Measurements from ENCODE around the gene NAV3. TPM values are rescaled to one million over a fixed set of nuclear protein-coding genes. Genes with fewer than 3 reads are reported as not detected.
A peak's percentile ranks its signal among the peaks of the same experiment; 100 is the strongest.

The NAV3 gene
- total RNA-seq, 1 donor: 121 TPM

DNA sequence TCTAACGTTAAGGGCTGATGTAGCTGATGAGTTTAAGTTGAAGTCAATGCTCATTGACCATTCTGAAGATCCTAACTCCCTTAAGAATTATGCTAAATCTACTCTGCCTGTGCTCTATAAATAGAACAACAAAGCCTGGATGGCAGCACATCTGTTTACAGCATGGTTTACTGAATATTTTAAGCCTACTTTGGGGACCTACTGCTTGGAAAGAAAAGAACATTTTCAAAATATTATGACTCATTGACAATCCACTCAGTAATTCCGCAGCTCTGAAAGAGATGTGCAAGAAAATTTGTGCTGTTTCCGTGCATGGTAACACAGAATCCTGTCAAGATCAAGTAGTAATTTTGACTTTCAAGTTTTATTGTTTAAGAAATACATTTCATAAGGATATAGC is 35.0 kb upstream of the NAV3 start:
- DNase-seq (ENCODE audit: low read depth): peak; percentile 9
- H3K4me3 ChIP-seq (ENCODE audit: low read depth, low read length): no peak overlapping the region
- TF ChIP-seq, protein P1, sequence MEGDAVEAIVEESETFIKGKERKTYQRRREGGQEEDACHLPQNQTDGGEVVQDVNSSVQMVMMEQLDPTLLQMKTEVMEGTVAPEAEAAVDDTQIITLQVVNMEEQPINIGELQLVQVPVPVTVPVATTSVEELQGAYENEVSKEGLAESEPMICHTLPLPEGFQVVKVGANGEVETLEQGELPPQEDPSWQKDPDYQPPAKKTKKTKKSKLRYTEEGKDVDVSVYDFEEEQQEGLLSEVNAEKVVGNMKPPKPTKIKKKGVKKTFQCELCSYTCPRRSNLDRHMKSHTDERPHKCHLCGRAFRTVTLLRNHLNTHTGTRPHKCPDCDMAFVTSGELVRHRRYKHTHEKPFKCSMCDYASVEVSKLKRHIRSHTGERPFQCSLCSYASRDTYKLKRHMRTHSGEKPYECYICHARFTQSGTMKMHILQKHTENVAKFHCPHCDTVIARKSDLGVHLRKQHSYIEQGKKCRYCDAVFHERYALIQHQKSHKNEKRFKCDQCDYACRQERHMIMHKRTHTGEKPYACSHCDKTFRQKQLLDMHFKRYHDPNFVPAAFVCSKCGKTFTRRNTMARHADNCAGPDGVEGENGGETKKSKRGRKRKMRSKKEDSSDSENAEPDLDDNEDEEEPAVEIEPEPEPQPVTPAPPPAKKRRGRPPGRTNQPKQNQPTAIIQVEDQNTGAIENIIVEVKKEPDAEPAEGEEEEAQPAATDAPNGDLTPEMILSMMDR (IDR thresholded peaks at IDR 0.05; ENCODE audit: insufficient read depth, low read length): no peak

DNA sequence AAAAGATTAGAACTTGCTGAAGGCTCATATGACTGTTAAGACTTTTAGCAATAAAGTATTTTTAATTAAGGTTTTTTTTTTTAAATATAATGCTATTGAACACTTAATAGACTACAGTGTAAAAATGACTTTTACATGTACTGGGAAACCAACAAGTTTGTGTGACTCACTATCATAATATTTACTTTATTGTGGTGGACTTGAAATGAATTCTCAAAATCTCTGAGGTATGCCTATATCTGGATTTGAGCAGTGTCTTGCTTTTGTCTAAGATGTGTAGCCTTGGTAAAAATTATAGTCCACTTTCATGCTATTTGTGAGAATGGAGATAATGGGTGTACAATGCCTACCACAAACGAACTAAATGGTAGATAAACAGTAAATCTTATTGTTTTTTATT is 33.9 kb upstream of the NAV3 start:
- TF ChIP-seq, protein P1 (IDR thresholded peaks at IDR 0.05; ENCODE audit: insufficient read depth, low read length): no peak
- peak; percentile 64 for DNase-seq (ENCODE audit: low read depth)
- H3K4me3 ChIP-seq (ENCODE audit: low read depth, low read length): no peak overlapping the region

DNA sequence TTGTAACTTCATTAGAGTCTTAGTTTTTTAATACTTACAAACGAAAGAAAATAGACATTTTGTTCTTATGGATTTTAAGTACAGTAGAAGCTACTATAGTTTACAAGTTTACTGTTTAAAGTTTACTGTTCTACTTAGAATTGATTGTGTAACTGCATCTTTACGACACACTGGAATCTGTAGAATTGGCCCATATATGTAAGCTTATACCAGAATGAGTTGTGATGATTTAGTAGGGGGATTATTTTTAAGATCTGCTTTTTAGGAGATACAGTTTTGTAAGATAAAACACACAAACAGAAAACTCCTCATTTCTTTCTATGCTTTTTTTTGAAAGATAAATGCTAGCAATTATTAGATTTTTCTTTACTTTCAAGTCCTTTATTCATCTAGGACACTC is 30.2 kb upstream of the NAV3 start:
- TF ChIP-seq, protein P1 (IDR thresholded peaks at IDR 0.05; ENCODE audit: insufficient read depth, low read length): no peak
- no peak for DNase-seq (ENCODE audit: low read depth)
- no peak overlapping the region for H3K4me3 ChIP-seq (ENCODE audit: low read depth, low read length)

DNA sequence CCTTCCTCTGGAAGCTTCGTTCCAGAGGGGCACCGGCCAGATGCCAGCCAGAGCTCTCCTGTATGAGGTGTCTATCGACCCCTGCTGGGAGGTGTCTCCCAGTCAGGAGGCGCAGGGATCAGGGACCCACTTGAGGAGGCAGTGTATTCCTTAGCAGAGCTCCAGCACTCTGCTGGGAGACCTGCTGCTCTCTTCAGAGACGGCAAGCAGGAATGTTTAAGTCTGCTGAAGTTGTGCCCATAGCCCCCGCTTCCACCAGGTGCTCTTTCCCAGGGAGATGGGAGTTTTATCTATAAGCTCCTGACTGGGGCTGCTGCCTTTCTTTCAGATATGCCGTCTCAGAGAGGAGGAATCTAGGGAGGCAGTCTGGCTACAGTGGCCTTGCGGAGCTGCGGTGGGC is 22.2 kb upstream of the NAV3 start:
- no peak overlapping the region for H3K4me3 ChIP-seq (ENCODE audit: low read depth, low read length)
- no peak for DNase-seq (ENCODE audit: low read depth)
- TF ChIP-seq, protein P1 (IDR thresholded peaks at IDR 0.05; ENCODE audit: insufficient read depth, low read length): no peak

DNA sequence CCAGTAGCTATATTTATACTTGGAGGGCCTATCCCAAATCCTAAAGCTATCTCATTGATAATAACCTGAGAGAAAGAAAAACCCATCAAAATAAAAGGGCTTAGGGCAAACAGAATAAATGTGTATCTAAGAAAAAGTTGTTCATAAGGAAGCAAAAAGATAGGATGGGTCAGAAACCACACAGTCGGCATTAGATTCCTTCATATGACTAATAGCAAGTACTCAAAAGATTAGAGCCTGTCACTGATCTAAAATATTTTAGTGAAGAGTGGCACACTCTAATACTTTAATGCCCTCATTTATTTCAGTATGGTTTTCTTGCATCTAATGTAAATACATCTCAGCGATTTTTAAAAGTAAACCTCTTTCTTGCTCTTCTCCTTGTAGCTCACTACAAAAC is 17.1 kb upstream of the NAV3 start:
- DNase-seq (ENCODE audit: low read depth): no peak
- TF ChIP-seq, protein P1 (IDR thresholded peaks at IDR 0.05; ENCODE audit: insufficient read depth, low read length): no peak
- no peak overlapping the region for H3K4me3 ChIP-seq (ENCODE audit: low read depth, low read length)

DNA sequence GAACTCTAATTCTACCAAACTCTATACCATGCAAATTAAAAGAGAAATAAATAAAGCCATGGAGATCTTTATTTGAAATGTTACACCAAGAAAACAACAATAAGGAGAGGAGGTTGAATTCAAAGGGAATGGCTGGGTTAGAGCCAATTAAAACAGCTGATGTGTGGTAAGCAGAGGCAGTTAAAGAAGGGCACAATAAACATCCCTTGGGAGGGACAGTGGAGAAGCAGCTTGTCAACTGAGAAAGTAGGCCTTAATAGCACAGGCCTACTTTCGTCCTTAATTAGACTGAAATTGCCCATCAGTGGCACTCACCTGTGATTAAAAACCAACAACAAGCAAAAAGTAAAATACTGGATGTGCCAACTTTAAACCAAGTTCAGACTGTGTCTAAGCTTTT is 16.3 kb upstream of the NAV3 start:
- TF ChIP-seq, protein P1 (IDR thresholded peaks at IDR 0.05; ENCODE audit: insufficient read depth, low read length): no peak
- H3K4me3 ChIP-seq (ENCODE audit: low read depth, low read length): no peak overlapping the region
- no peak for DNase-seq (ENCODE audit: low read depth)

DNA sequence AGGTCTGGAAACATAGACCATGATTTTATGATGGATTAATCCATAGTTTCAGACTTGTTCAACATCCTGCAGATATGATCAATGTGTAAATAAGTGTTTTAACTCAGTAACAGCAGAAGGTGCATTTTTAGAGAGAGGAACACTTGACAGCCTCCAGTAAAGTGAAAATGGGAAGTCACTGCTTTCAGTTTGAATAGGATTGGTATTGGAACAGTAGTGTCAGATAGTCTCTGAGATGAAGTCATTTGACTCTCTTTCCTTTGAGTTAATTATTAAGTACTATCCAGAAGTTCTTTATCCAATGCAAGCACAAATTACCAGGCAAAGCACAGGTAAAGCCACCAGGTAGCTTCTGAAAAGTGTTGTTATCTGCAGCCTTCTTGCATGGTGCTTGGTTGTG is 14.5 kb upstream of the NAV3 start:
- DNase-seq (ENCODE audit: low read depth): no peak
- TF ChIP-seq, protein P1 (IDR thresholded peaks at IDR 0.05; ENCODE audit: insufficient read depth, low read length): no peak
- H3K4me3 ChIP-seq (ENCODE audit: low read depth, low read length): no peak overlapping the region
